ENCODE results near the gene RBM46.

GRCh38 chr4:154757713-154758112 lies 23.4 kb upstream of the RBM46 start:
- TF ChIP-seq FOXP2 (optimal IDR thresholded peaks at IDR 0.05; ENCODE audit: borderline replicate concordance, extremely low read depth, extremely low read length, insufficient read depth), result no peak
- TF ChIP-seq TAF1 (IDR thresholded peaks at IDR 0.05; ENCODE audit: borderline replicate concordance, insufficient read depth, low read length), result no peak
- TF ChIP-seq REST (IDR thresholded peaks at IDR 0.05; ENCODE audit: insufficient read depth in 1 of 2, low read depth in 2 of 2, low read length in 2 of 2), result no peak
- no peak for TF ChIP-seq POLR2AphosphoS5 (IDR thresholded peaks at IDR 0.05; ENCODE audit: low read depth, low read length)
- no peak for TF ChIP-seq SIN3A (IDR thresholded peaks at IDR 0.05; ENCODE audit: borderline replicate concordance, insufficient read depth, low read length)

Measured in PFSK-1 (cell line).